Tongue (tissue), 3 donors: Measurements from ENCODE around the gene TBC1D3. TPM values are rescaled to one million over a fixed set of nuclear protein-coding genes. Genes with fewer than 3 reads are reported as not detected.
"Not testable (repeated sequence)": the region's sequence is repeated elsewhere in the genome, so short reads cannot be mapped to it uniquely, and the experiment has no call there.

Experiments used
- DNase-seq: peaks from one replicate; pipeline ENCODE4 v3.0.0-alpha.2; 2015
- small RNA-seq: library from RNA; depleted of rRNA; stranded (forward); fragments of <200 nt; gene quantifications from one replicate; pipeline ENCODE3, GENCODE V24; 2014; ENCODE audit warnings: low replicate concordance
- total RNA-seq: library from RNA; depleted of rRNA; stranded (reverse); fragments of >200 nt; gene quantifications from one replicate; pipeline ENCODE4 v1.2.3, GENCODE V29; 2014

TBC1D3 gene
- total RNA-seq: not detected

GRCh38 chr17:38192455-38192854 lies at the start of gene TBC1D3:
Gene TBC1D3 (minus strand): TSS chr17:38192555. CDS start chr17:38191029, 1,526 bp downstream.
- DNase-seq: not testable (repeated sequence)

- DNase-seq: not testable (repeated sequence)
Measured at GRCh38 chr17:38232790-38233189, 40.4 kb upstream of the TBC1D3 start.

- not testable (repeated sequence) for DNase-seq
Measured at GRCh38 chr17:38225844-38226495, 33.6 kb upstream of the TBC1D3 start.

GRCh38 chr17:38220867-38221266 lies 28.5 kb upstream of the TBC1D3 start:
- DNase-seq: not testable (repeated sequence)

DNA sequence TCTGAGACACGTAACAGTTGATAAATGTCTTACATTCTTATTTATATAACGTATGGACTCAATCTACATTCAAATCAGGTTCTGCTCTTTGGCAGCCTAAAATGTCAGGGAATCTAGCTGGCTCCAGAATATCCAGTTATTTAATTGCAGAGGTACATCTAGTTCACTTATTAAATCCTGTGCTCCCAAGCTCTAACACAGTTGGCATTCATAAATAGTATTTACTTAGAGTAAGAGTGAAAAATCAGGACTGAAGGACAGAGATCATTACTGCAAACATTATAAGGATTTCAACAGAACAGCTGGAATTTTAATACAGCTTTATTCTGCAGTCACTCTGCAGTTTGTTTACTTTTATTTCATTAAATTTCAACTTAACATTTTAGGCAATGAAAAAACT lies 7.9 kb upstream of the TBC1D3 start:
- not testable (repeated sequence) for DNase-seq

DNA sequence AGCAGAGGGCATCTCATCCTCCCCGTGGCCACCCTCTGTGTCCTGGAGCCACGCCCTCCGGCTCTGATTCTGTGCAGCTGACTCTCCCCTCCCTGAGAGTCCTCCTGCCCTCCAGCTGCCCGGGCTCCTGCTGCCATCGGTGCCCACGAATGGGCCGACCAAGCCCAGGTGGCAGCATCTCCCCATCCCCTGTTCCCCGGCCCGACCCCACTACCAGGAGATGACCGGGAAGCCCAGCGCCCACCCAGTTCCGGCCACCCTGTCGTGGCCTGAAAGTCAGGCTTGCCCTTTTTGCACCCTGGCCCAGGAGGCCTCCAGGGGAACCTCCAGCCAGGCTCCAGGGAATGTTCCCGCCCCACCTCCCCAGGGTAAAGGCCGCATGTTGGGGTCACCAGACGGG lies 57.5 kb downstream of the TBC1D3 start:
- not testable (repeated sequence) for DNase-seq

Small RNA genes lying within 50 kb of the gene (small RNA-seq; reads per million reads assigned to genes)
- gene RF00019 (not detected), gene RNA5SP526 (not detected)

Other genes with a start within 250 kb of the TBC1D3 start
- 3.0 TPM for gene TBC1D3L, start 203.5 kb downstream of the TBC1D3 start, total RNA-seq
- gene TBC1D3D, start 188.6 kb downstream of the TBC1D3 start, total RNA-seq: 2.1 TPM
- not detected for gene TBC1D3C, start 123.9 kb downstream of the TBC1D3 start, total RNA-seq
- gene TBC1D3E, start 64.6 kb downstream of the TBC1D3 start, total RNA-seq: not detected
- gene MRPL45, start 104.6 kb upstream of the TBC1D3 start, total RNA-seq: 33.5 TPM
- 0.21 TPM for gene GPR179, start 151.4 kb upstream of the TBC1D3 start, total RNA-seq
- 26.3 TPM for gene SOCS7, start 159.3 kb upstream of the TBC1D3 start, total RNA-seq
- gene ARHGAP23, start 235.9 kb upstream of the TBC1D3 start, total RNA-seq: 67.0 TPM